NT2/D1 (cell line): ENCODE results near the gene SPOCD1.

ENCODE experiments used
- YY1 ChIP-seq: IDR thresholded peaks from 2 replicates; pipeline ENCODE4 v1.6.1; 2011; ENCODE audit not compliant: insufficient read length, insufficient read depth
- ZNF274 ChIP-seq: IDR thresholded peaks from 2 replicates; pipeline ENCODE4 v1.6.1; 2011; ENCODE audit warnings: mild to moderate bottlenecking, low read depth, low read length

DNA sequence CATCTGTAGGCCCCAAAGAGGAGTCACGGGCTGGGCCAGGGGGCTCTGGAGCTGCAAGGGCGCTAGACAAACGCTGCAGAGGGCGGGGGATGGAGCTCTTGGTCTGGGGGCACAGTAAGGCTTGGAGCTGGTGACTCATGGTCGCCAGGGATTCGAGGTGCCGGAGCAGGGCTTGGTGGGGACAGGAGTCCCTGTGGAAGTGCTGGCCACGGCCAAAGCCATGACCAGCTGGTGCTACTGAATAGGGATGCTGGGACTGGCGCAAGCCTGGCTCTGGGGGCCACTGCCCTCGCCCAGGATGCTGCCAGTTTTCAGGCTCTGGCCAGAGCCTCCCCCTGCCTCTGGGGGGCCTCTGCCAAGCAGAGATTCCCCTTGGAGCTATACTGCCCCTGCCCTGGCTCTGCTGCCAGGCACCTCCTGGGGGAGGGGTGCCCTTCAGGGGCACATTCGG lies 25.2 kb downstream of the SPOCD1 start:
- TF ChIP-seq YY1 (no peak), ZNF274 (no peak)
